ENCODE measurements around the gene CDKN1B.

DNA sequence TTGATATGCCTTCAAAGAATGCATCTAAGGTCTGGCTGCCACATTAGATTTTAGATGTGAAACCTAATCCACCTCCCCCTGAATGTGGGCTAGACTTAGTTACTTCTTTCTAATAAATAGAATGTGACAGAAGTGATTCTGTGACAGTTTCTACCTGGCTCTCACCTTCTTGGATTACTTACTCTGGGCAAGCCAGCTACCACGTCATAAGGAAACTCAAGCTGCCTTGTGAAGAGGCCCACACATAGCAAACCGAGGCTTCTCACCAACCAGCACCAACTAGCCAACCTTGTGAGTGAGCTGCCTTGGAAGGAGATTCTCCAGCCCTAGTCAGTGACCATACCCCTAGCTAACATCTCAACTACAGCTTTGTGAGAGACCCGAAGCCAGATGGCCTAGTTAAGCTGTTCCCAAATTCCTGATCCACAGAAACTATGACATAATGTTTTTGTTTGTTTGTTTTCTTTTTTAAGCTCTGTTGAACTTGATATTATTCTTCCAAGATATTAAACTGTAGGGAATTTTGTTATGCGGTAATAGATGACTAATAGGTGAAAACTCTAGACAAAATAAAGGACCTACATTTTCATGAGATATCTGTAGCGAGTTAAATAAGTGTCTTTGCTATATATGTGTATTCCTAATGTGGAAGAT lies 27.4 kb upstream of the CDKN1B start:
- TF ChIP-seq, protein P1, sequence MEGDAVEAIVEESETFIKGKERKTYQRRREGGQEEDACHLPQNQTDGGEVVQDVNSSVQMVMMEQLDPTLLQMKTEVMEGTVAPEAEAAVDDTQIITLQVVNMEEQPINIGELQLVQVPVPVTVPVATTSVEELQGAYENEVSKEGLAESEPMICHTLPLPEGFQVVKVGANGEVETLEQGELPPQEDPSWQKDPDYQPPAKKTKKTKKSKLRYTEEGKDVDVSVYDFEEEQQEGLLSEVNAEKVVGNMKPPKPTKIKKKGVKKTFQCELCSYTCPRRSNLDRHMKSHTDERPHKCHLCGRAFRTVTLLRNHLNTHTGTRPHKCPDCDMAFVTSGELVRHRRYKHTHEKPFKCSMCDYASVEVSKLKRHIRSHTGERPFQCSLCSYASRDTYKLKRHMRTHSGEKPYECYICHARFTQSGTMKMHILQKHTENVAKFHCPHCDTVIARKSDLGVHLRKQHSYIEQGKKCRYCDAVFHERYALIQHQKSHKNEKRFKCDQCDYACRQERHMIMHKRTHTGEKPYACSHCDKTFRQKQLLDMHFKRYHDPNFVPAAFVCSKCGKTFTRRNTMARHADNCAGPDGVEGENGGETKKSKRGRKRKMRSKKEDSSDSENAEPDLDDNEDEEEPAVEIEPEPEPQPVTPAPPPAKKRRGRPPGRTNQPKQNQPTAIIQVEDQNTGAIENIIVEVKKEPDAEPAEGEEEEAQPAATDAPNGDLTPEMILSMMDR (conservative IDR thresholded peaks at IDR 0.05; ENCODE audit: low read depth, low read length): no peak
- TF ChIP-seq EZH2 (IDR thresholded peaks at IDR 0.05; ENCODE audit: borderline replicate concordance, low read depth, low read length, poor library complexity, severe bottlenecking): no peak
